Thoracic aorta (tissue), 2 donors: ENCODE data around the gene ZNF652. TPM values are rescaled to one million over a fixed set of nuclear protein-coding genes. Genes with fewer than 3 reads are reported as not detected.

Experiments used
- ATAC-seq: fragments of 150-250 bp; one replicate; pipeline ENCODE4 v1.8.0; 2017; ENCODE audit warnings: low read depth; ENCODE audit not compliant: insufficient number of reproducible peaks, low FRiP score
- DNase-seq: peaks from one replicate; pipeline ENCODE4 v3.0.0-alpha.2; 2020; ENCODE audit warnings: low spot score
- H3K27ac ChIP-seq, 2 donors: fragments of 200-600 bp; sonication (generic); 1 replicate in 1 of 2; 2 replicates in 1 of 2; pipeline ENCODE4 v1.5.1; 2016; ENCODE audit warnings: mild to moderate bottlenecking in 2 of 2, moderate library complexity in 2 of 2
- H3K27me3 ChIP-seq: fragments of 200-600 bp; sonication (generic); replicated peaks from 2 replicates; pipeline ENCODE4 v1.6.0; 2016; ENCODE audit warnings: mild to moderate bottlenecking; ENCODE audit not compliant: insufficient read depth
- H3K36me3 ChIP-seq: fragments of 200-600 bp; sonication (generic); one replicate; pipeline ENCODE4 v1.5.1; 2016
- H3K4me1 ChIP-seq, 2 donors: fragments of 200-600 bp; sonication (generic); 1 replicate in 1 of 2; 2 replicates in 1 of 2; pipeline versions ENCODE4 v1.5.1 to v1.6.0; 2016; ENCODE audit warnings: low read depth in 2 of 2, mild to moderate bottlenecking in 1 of 2; ENCODE audit not compliant: control insufficient read depth in 1 of 2
- H3K4me3 ChIP-seq: fragments of 200-600 bp; sonication (generic); 2 replicates; pipeline ENCODE4 v1.5.1; 2016; ENCODE audit warnings: mild to moderate bottlenecking
- H3K9me3 ChIP-seq: fragments of 200-600 bp; sonication (generic); 2 replicates; pipeline ENCODE4 v1.5.1; 2016
- CTCF ChIP-seq: fragments of 200-600 bp; sonication (generic); IDR thresholded peaks from one replicate; pipeline ENCODE4 v1.5.1; 2019; ENCODE audit warnings: antibody characterized with exemption
- total RNA-seq, 2 donors: library from RNA; depleted of rRNA; stranded (reverse); fragments of >200 nt; gene quantifications; one replicate each; pipeline versions ENCODE4 v1.1.0 to v1.2.3, GENCODE V29; 2016

The ZNF652 gene
- total RNA-seq, 2 donors from 2014 or later = 36.1 to 40.0 TPM

- no peaks in the 10 kb centered on the region for H3K27me3 ChIP-seq
- no peak for TF ChIP-seq CTCF
- H3K4me1 ChIP-seq = peaks cover 5 to 27% of the 10 kb centered on the region in 2 donors
- no peak for ATAC-seq
- H3K4me3 ChIP-seq = peak overlapping the region; percentile 96
- H3K27ac ChIP-seq = peak overlapping the region; percentile 86 to 88
- no peaks in the 10 kb centered on the region for H3K9me3 ChIP-seq
- DNase-seq = no peak
- H3K36me3 ChIP-seq = no peaks in the 10 kb centered on the region
These were observed 670 bp upstream of the ZNF652 start for GRCh38 chr17:49362723-49363117.

GRCh38 chr17:49361129-49361901, 735 bp downstream of the ZNF652 start:
- DNase-seq = no peak
- no peak for TF ChIP-seq CTCF
- Histone ChIP-seq H3K27ac (peak overlapping the region; percentile 86 to 88), H3K4me3 (peak overlapping the region; percentile 96), H3K36me3 (no peaks in the 10 kb centered on the region), H3K4me1 (peaks cover 5 to 27% of the 10 kb centered on the region in 2 donors), H3K9me3 (no peaks in the 10 kb centered on the region), H3K27me3 (no peaks in the 10 kb centered on the region)
- ATAC-seq = no peak

- Histone ChIP-seq H3K27ac (peak overlapping the region in 1 of 2 donors; percentile 88), H3K4me1 (peaks cover 5 to 27% of the 10 kb centered on the region in 2 donors), H3K36me3 (no peaks in the 10 kb centered on the region), H3K27me3 (no peaks in the 10 kb centered on the region), H3K4me3 (peak overlapping the region; percentile 96), H3K9me3 (no peaks in the 10 kb centered on the region)
- ATAC-seq (no peak), DNase-seq (no peak)
- no peak for TF ChIP-seq CTCF
These were observed 1.3 kb downstream of the ZNF652 start for GRCh38 chr17:49360796-49361128.

GRCh38 chr17:49359990-49360795, 1.9 kb downstream of the ZNF652 start:
- H3K4me3 ChIP-seq = peak overlapping the region; percentile 96
- no peaks in the 10 kb centered on the region for H3K9me3 ChIP-seq
- no peak for TF ChIP-seq CTCF
- peaks cover 5 to 27% of the 10 kb centered on the region in 2 donors for H3K4me1 ChIP-seq
- H3K27me3 ChIP-seq = no peaks in the 10 kb centered on the region
- DNase-seq = no peak
- ATAC-seq = no peak
- no peaks in the 10 kb centered on the region for H3K36me3 ChIP-seq
- no peak overlapping the region for H3K27ac ChIP-seq

- Histone ChIP-seq H3K9me3 (no peaks in the 10 kb centered on the region), H3K27ac (no peak overlapping the region), H3K36me3 (no peaks in the 10 kb centered on the region), H3K27me3 (no peaks in the 10 kb centered on the region), H3K4me1 (peaks cover 7 to 28% of the 10 kb centered on the region in 2 donors), H3K4me3 (no peak overlapping the region)
- ATAC-seq (no peak), DNase-seq (no peak)
- TF ChIP-seq CTCF = no peak
These were observed 3.3 kb downstream of the ZNF652 start for GRCh38 chr17:49358641-49359247.
